Smooth muscle cell (in vitro differentiated cells): Measurements from ENCODE around the gene LINC01488. TPM values are rescaled to one million over a fixed set of nuclear protein-coding genes. Genes with fewer than 3 reads are reported as not detected.

Experiments
- DNase-seq: peaks from one replicate; lab custom pipeline; 2025; ENCODE audit not compliant: unreplicated experiment; lab: John Stamatoyannopoulos, UW
- H2AFZ ChIP-seq: fragments of 200-600 bp; sonication (generic); 2 replicates; pipeline ENCODE4 v1.6.0; 2016; ENCODE audit warnings: antibody characterized with exemption, low read depth, mild to moderate bottlenecking
- H3F3A ChIP-seq: fragments of 200-600 bp; sonication (generic); 2 replicates; pipeline ENCODE4 v1.6.0; 2017; ENCODE audit warnings: antibody characterized with exemption, low read depth
- H3K27ac ChIP-seq: fragments of 200-600 bp; sonication (generic); 2 replicates; pipeline ENCODE4 v1.5.1; 2016; ENCODE audit warnings: low read depth, mild to moderate bottlenecking
- H3K27me3 ChIP-seq: fragments of 200-600 bp; sonication (generic); 2 replicates; pipeline ENCODE4 v1.6.1; 2016; ENCODE audit warnings: low read depth, mild to moderate bottlenecking
- H3K36me3 ChIP-seq: fragments of 200-600 bp; sonication (generic); 2 replicates; pipeline ENCODE4 v1.5.1; 2016; ENCODE audit warnings: low read depth
- H3K4me1 ChIP-seq: fragments of 200-600 bp; sonication (generic); 2 replicates; pipeline ENCODE4 v1.5.1; 2016; ENCODE audit warnings: low read depth
- H3K4me2 ChIP-seq: fragments of 200-600 bp; sonication (generic); 2 replicates; pipeline ENCODE4 v1.6.0; 2016; ENCODE audit warnings: mild to moderate bottlenecking
- H3K4me3 ChIP-seq: fragments of 200-600 bp; sonication (generic); 2 replicates; pipeline ENCODE4 v1.5.1; 2016; ENCODE audit warnings: mild to moderate bottlenecking
- H3K79me2 ChIP-seq: fragments of 200-600 bp; sonication (generic); 2 replicates; pipeline ENCODE4 v1.6.0; 2016; ENCODE audit warnings: low read depth, mild to moderate bottlenecking
- H3K9ac ChIP-seq: fragments of 200-600 bp; sonication (generic); 2 replicates; pipeline ENCODE4 v1.6.0; 2016; ENCODE audit warnings: low read depth
- H3K9me3 ChIP-seq: fragments of 200-600 bp; sonication (generic); replicated peaks from 2 replicates; pipeline ENCODE4 v1.5.1; 2016; ENCODE audit warnings: low read depth
- H4K20me1 ChIP-seq: fragments of 200-600 bp; sonication (generic); 2 replicates; pipeline ENCODE4 v1.6.0; 2016; ENCODE audit warnings: low read depth
- CTCF ChIP-seq: fragments of 200-600 bp; sonication (generic); IDR thresholded peaks from 2 replicates; pipeline ENCODE4 v1.5.1; 2017; ENCODE audit warnings: borderline replicate concordance, mild to moderate bottlenecking, antibody characterized with exemption; ENCODE audit not compliant: insufficient read depth, poor library complexity, severe bottlenecking
- WGBS: methylation state at CpG from one replicate; pipeline ENCODE4 v1.1.7; 2016; ENCODE audit warnings: low lambda C conversion rate; 5-methylcytosine and 5-hydroxymethylcytosine counted together
- polyA plus RNA-seq: library from polyadenylated mRNA; unstranded; fragments of >200 nt; fragmentation: Nextera tagmentation; extraction: Ambion mirVana; gene quantifications from 2 replicates; pipeline ENCODE4 v1.2.1, GENCODE V29; 2016
- total RNA-seq: library from RNA; depleted of rRNA; stranded (reverse); fragments of >200 nt; gene quantifications from 2 replicates; pipeline ENCODE4 v1.2.3, GENCODE V29; 2014

The LINC01488 gene
- total and polyA plus RNA-seq, 2 experiments from 2014 or later: not detected

GRCh38 chr11:69537126-69537525 lies 55.7 kb downstream of the LINC01488 start:
- Histone ChIP-seq H3F3A (no peaks in the 10 kb centered on the region), H3K4me3 (no peak overlapping the region), H3K36me3 (no peaks in the 10 kb centered on the region), H3K9me3 (no peaks in the 10 kb centered on the region), H3K79me2 (no peaks in the 10 kb centered on the region), H3K27ac (no peak overlapping the region), H3K9ac (no peak overlapping the region), H3K4me2 (no peak overlapping the region), H3K27me3 (no peaks in the 10 kb centered on the region), H4K20me1 (no peaks in the 10 kb centered on the region), H3K4me1 (no peaks in the 10 kb centered on the region), H2AFZ (no peak overlapping the region)
- no peak for DNase-seq
- no peak for TF ChIP-seq CTCF
- 95% methylated on average over 10 of the region's 10 CpGs for WGBS

GRCh38 chr11:69537855-69538640 lies 56.6 kb downstream of the LINC01488 start:
- H3K9me3 ChIP-seq: no peaks in the 10 kb centered on the region
- H3K36me3 ChIP-seq: no peaks in the 10 kb centered on the region
- 97% methylated on average over 12 of the region's 12 CpGs for WGBS
- H3K27me3 ChIP-seq: no peaks in the 10 kb centered on the region
- H2AFZ ChIP-seq: no peak overlapping the region
- H3K4me1 ChIP-seq: no peaks in the 10 kb centered on the region
- no peak overlapping the region for H3K4me3 ChIP-seq
- H3F3A ChIP-seq: no peaks in the 10 kb centered on the region
- no peak for DNase-seq
- no peak overlapping the region for H3K4me2 ChIP-seq
- no peak overlapping the region for H3K27ac ChIP-seq
- no peak for TF ChIP-seq CTCF
- no peaks in the 10 kb centered on the region for H3K79me2 ChIP-seq
- no peaks in the 10 kb centered on the region for H4K20me1 ChIP-seq
- no peak overlapping the region for H3K9ac ChIP-seq

- DNase-seq: no peak
- no peak for TF ChIP-seq CTCF
- Histone ChIP-seq H3K79me2 (no peaks in the 10 kb centered on the region), H3K9me3 (no peaks in the 10 kb centered on the region), H3K4me1 (no peaks in the 10 kb centered on the region), H4K20me1 (no peaks in the 10 kb centered on the region), H3K9ac (no peak overlapping the region), H3K4me2 (no peak overlapping the region), H2AFZ (no peak overlapping the region), H3K27ac (no peak overlapping the region), H3K36me3 (no peaks in the 10 kb centered on the region), H3F3A (no peaks in the 10 kb centered on the region), H3K27me3 (no peaks in the 10 kb centered on the region), H3K4me3 (no peak overlapping the region)
- 95% methylated on average over 8 of the region's 8 CpGs for WGBS
Measured at GRCh38 chr11:69538854-69539253, 57.4 kb downstream of the LINC01488 start.

- H3K36me3 ChIP-seq: no peaks in the 10 kb centered on the region
- no peaks in the 10 kb centered on the region for H3K4me1 ChIP-seq
- H3F3A ChIP-seq: no peaks in the 10 kb centered on the region
- no peaks in the 10 kb centered on the region for H3K27me3 ChIP-seq
- no peak overlapping the region for H2AFZ ChIP-seq
- no peaks in the 10 kb centered on the region for H3K9me3 ChIP-seq
- H3K79me2 ChIP-seq: no peaks in the 10 kb centered on the region
- H3K9ac ChIP-seq: no peak overlapping the region
- H4K20me1 ChIP-seq: no peaks in the 10 kb centered on the region
- TF ChIP-seq CTCF: no peak
- DNase-seq: no peak
- no peak overlapping the region for H3K27ac ChIP-seq
- 89% methylated on average over 13 of the region's 14 CpGs for WGBS
- no peak overlapping the region for H3K4me2 ChIP-seq
- no peak overlapping the region for H3K4me3 ChIP-seq
Measured at GRCh38 chr11:69539416-69540117, 58.1 kb downstream of the LINC01488 start.
